Measurements from ENCODE around the gene NHEJ1.

DNA sequence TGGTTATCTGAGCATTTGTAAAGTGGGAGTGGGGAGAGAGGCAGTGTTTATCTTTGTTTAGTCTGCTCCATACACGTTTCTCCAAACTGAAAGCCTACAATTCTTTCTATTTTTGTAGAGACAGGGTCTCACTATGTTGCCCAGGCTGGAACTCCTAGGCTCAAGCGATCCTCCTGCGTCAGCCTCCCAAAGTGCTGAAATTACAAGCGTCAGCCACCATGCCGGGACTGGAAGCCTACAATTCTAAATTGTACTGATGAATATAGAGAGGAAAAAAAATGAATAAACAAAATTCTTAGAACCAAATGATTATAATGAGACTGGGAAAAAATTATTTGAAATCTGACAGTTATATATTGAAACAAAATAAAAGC is 44.5 kb upstream of the NHEJ1 start:
- TF ChIP-seq EZH2phosphoT487 (conservative IDR thresholded peaks at IDR 0.05; ENCODE audit: low read length), result no peak
- TF ChIP-seq CTCF (IDR thresholded peaks at IDR 0.05; ENCODE audit: insufficient read depth, low read length, poor library complexity, severe bottlenecking), result no peak
